Endothelial cell of umbilical vein (primary cell): Measurements from ENCODE around the gene RPS28. TPM values are rescaled to one million over a fixed set of nuclear protein-coding genes. Genes with fewer than 3 reads are reported as not detected.

Experiments
- BruUV-seq: library from RNA; stranded (reverse); fragments of 400-500 nt; replicated peaks from 2 replicates; lab custom pipeline; 2021; lab: Mats Ljungman, UMichigan
- CTCF ChIA-PET: fragments of 300-600, 350-600 bp; sonication (Branson Sonifier 250); formaldehyde crosslinking; loops from one replicate; lab custom pipeline; 2021; ENCODE audit warnings: antibody characterized with exemption, inconsistent platforms; lab: Charles Lee
- POLR2A ChIA-PET: fragments of 300-600, 350-600 bp; sonication (Branson Sonifier 250); formaldehyde crosslinking; loops from one replicate; lab custom pipeline; 2021; ENCODE audit warnings: antibody characterized with exemption, inconsistent platforms; lab: Charles Lee
- DNase-seq: peaks from one replicate; pipeline ENCODE4 v3.0.0-alpha.2; 2011; ENCODE audit warnings: low read depth, low spot score
- FAIRE-seq: peaks from 2 replicates; lab custom pipeline; 2011; peaks lifted over from hg19 to GRCh38; lab: Jason Lieb, UNC
- H2AFZ ChIP-seq: 2 replicates; pipeline ENCODE4 v1.6.0; 2012; ENCODE audit warnings: low read depth, low read length, control low read depth, inconsistent platforms
- H3K27ac ChIP-seq: 2 replicates; pipeline ENCODE4 v1.5.1; 2011; ENCODE audit warnings: low read depth, mild to moderate bottlenecking, control low read depth, low read length, moderate library complexity; ENCODE audit not compliant: insufficient read depth
- H3K27me3 ChIP-seq, 2 experiments: 2 replicates each; pipeline versions ENCODE4 v1.6.0 to v1.6.1; 2011; ENCODE audit warnings: low read length in 2 of 2, mixed read lengths in 1 of 2; ENCODE audit not compliant: control insufficient read depth in 2 of 2, insufficient read depth in 2 of 2
- H3K36me3 ChIP-seq, 2 experiments: 2 replicates in 1 of 2; 3 replicates in 1 of 2; pipeline ENCODE4 v1.5.1; 2011; ENCODE audit warnings: low read length in 2 of 2, mild to moderate bottlenecking in 1 of 2, moderate library complexity in 1 of 2; ENCODE audit not compliant: control insufficient read depth in 2 of 2, insufficient read depth in 2 of 2; ENCODE audit errors: extremely low read depth in 1 of 2
- H3K4me1 ChIP-seq: 3 replicates; pipeline ENCODE4 v1.5.1; 2011; ENCODE audit warnings: mild to moderate bottlenecking, low read length; ENCODE audit not compliant: control insufficient read depth, insufficient read depth; ENCODE audit errors: extremely low read depth
- H3K4me2 ChIP-seq: 2 replicates; pipeline ENCODE4 v1.6.1; 2011; ENCODE audit warnings: low read length, control low read depth, mixed read lengths; ENCODE audit not compliant: insufficient read depth
- H3K4me3 ChIP-seq, 3 experiments: fragments of 200-600 bp in 1 of 3; sonication (generic), shearing (Covaris generic) in 1 of 3; replicated peaks in 1 of 3; 2 replicates each; pipeline ENCODE4 v1.5.1; 2011 to 2016; ENCODE audit warnings: control low read depth in 3 of 3, low read length in 3 of 3, mild to moderate bottlenecking in 2 of 3, inconsistent platforms in 1 of 3, low read depth in 1 of 3, moderate library complexity in 1 of 3; ENCODE audit not compliant: insufficient read depth in 1 of 3
- H3K79me2 ChIP-seq: 2 replicates; pipeline ENCODE4 v1.6.0; 2012; ENCODE audit warnings: low read length, inconsistent platforms; ENCODE audit not compliant: control insufficient read depth, insufficient read depth
- H3K9ac ChIP-seq: replicated peaks from 2 replicates; pipeline ENCODE3; 2011; ENCODE audit warnings: low read length, control low read depth; ENCODE audit not compliant: insufficient read depth; ENCODE audit errors: extremely low read depth
- H3K9me1 ChIP-seq: replicated peaks from 3 replicates; pipeline ENCODE4 v1.6.0; 2011; ENCODE audit warnings: mild to moderate bottlenecking, low read length; ENCODE audit not compliant: control insufficient read depth, insufficient read depth; ENCODE audit errors: extremely low read depth
- H3K9me3 ChIP-seq: replicated peaks from 2 replicates; pipeline ENCODE4 v1.5.1; 2012; ENCODE audit warnings: low read length, inconsistent platforms; ENCODE audit not compliant: control insufficient read depth, insufficient read depth
- H4K20me1 ChIP-seq: replicated peaks from 2 replicates; pipeline ENCODE3; 2011; ENCODE audit warnings: mild to moderate bottlenecking, low read length; ENCODE audit not compliant: control insufficient read depth, insufficient read depth; ENCODE audit errors: extremely low read depth
- EZH2 ChIP-seq: IDR thresholded peaks from 2 replicates; pipeline ENCODE4 v1.6.1; 2012; ENCODE audit warnings: borderline replicate concordance, low read depth, mild to moderate bottlenecking, moderate library complexity, low read length, inconsistent platforms; ENCODE audit not compliant: severe bottlenecking
- FOS ChIP-seq: IDR thresholded peaks from 2 replicates; pipeline ENCODE4 v1.6.1; 2011; ENCODE audit warnings: mild to moderate bottlenecking, low read length, moderate library complexity, borderline replicate concordance; ENCODE audit not compliant: insufficient read depth
- GATA2 ChIP-seq: IDR thresholded peaks from 2 replicates; pipeline ENCODE4 v1.7.0; 2011; ENCODE audit warnings: low read depth, mild to moderate bottlenecking, moderate library complexity, mixed read lengths, low read length; ENCODE audit not compliant: insufficient read length, insufficient read depth
- JUN ChIP-seq: IDR thresholded peaks from 2 replicates; pipeline ENCODE4 v1.6.1; 2011; ENCODE audit warnings: borderline replicate concordance, low read depth; ENCODE audit not compliant: insufficient read length, insufficient read depth
- MYC ChIP-seq: IDR thresholded peaks from one replicate; pipeline ENCODE4 v1.6.1; 2011; ENCODE audit warnings: mild to moderate bottlenecking, low read depth, low read length
- POLR2A ChIP-seq: IDR thresholded peaks from 2 replicates; pipeline ENCODE4 v1.6.1; 2012; ENCODE audit warnings: low read depth, mild to moderate bottlenecking, control low read depth, low read length
- POLR2AphosphoS5 ChIP-seq: IDR thresholded peaks from 2 replicates; pipeline ENCODE4 v1.6.1; 2012; ENCODE audit warnings: low read depth, mild to moderate bottlenecking, control low read depth, low read length, moderate library complexity; ENCODE audit not compliant: insufficient read depth
- dilution Hi-C: fragments of 300-500 bp; cut with MboI; formaldehyde crosslinking; loops from one replicate; pipeline ENCODE4 v1.15.0; 2019; ENCODE audit warnings: low sequenced_read_pairs; ENCODE audit not compliant: extremely low pct_ligation_motif_present
- intact Hi-C: fragments of 100-400 bp; cut with micrococcal nuclease; formaldehyde crosslinking; loops from one replicate; pipeline ENCODE4 v1.10.0; 2022
- polyA plus RNA-seq, 4 experiments: library from polyadenylated mRNA; depleted of rRNA in 3 of 4; stranded (reverse) in 3 of 4; unstranded in 1 of 4; fragments of >200 nt; gene quantifications; 2 replicates each; pipeline versions ENCODE4 v1.2.1 to v1.2.3, GENCODE V29; 2011 to 2012; ENCODE audit warnings: missing spikeins in 1 of 4
- total RNA-seq: library from RNA; stranded (reverse); gene quantifications from 2 replicates; pipeline ENCODE4 v1.2.3, GENCODE V29; 2021
- TF ChIP-seq, protein P1 (sequence below), 2 donors: IDR thresholded peaks; 1 replicate in 1 of 2; 2 replicates in 1 of 2; pipeline ENCODE4 v1.5.1; 2011; ENCODE audit warnings: low read length in 2 of 2, mild to moderate bottlenecking in 2 of 2, moderate library complexity in 2 of 2, control low read depth in 1 of 2, inconsistent platforms in 1 of 2, low read depth in 1 of 2; ENCODE audit not compliant: insufficient read depth in 1 of 2; ENCODE audit errors: extremely low read depth in 1 of 2
- TF ChIP-seq, protein P2 (sequence below): IDR thresholded peaks from 2 replicates; pipeline ENCODE4 v1.6.1; 2011; ENCODE audit not compliant: insufficient read depth, insufficient read length

RPS28 gene
- total and polyA plus RNA-seq, 2 donors (not counting 3 experiments of a cell fraction or from before 2014, with no cell fraction given) = 865 to 1,664 TPM

DNA sequence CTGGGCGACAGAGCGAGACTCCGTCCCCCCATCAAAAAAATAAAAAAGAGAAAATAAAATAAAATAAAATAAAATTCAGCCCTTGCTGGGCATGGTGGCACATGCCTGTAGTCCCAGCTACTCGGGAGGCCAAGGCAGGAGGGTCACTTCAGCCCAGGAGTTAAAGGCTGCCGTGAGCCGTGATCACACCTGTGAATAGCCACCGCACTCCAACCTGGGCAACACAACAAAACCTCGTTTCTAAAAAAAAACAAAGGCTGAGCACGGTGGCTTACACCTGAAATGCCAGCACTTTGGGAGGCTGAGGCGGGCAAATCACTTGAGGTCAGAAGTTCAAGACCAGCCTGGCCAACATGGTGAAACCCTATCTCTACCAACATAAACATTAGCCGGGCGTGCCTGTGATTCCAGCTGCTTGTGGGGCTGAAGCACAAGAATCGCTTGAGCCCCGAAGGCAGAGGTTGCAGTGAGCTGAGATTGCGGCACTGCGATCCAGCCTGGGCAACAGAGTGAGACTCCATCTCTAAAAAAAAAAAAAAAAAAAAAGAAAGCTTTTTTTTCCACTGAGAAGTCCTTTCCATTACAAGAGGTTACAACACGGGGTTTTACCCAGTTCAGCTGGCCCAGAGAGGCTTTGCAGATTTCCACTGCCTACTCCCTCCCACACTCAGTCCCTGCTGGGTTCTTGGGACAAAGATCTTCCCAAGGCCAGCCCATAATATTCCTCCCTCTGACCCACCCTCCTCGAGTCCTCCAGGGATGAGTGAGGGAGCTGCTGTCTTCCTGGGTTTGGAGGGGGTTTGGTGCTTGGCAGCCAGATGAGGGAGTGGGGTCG, 49.1 kb downstream of the RPS28 start:
- Histone ChIP-seq H3K36me3 (peaks cover 0 to 13% of the 10 kb centered on the region in 2 experiments), H3K4me1 (peaks cover 12% of the 10 kb centered on the region), H3K9me1 (no peaks in the 10 kb centered on the region), H3K79me2 (no peaks in the 10 kb centered on the region), H3K27ac (no peak overlapping the region), H3K4me2 (no peak overlapping the region), H2AFZ (no peak overlapping the region), H4K20me1 (no peaks in the 10 kb centered on the region), H3K9ac (no peak overlapping the region), H3K27me3 (no peaks in the 10 kb centered on the region), H3K4me3 (no peak overlapping the region), H3K9me3 (no peaks in the 10 kb centered on the region)
- ChIA-PET POLR2A (no interaction called here), CTCF (interaction anchor here (1.0 kb wide), 1 partner anchor 17 kb away, joined by 3 read pairs; no protein-coding TSS in a partner anchor)
- no peak for FAIRE-seq
- TF ChIP-seq GATA2 (no peak), FOS (no peak), POLR2AphosphoS5 (no peak), EZH2 (no peak), JUN (no peak), MYC (no peak), POLR2A (no peak)
- TF ChIP-seq, protein P1, sequence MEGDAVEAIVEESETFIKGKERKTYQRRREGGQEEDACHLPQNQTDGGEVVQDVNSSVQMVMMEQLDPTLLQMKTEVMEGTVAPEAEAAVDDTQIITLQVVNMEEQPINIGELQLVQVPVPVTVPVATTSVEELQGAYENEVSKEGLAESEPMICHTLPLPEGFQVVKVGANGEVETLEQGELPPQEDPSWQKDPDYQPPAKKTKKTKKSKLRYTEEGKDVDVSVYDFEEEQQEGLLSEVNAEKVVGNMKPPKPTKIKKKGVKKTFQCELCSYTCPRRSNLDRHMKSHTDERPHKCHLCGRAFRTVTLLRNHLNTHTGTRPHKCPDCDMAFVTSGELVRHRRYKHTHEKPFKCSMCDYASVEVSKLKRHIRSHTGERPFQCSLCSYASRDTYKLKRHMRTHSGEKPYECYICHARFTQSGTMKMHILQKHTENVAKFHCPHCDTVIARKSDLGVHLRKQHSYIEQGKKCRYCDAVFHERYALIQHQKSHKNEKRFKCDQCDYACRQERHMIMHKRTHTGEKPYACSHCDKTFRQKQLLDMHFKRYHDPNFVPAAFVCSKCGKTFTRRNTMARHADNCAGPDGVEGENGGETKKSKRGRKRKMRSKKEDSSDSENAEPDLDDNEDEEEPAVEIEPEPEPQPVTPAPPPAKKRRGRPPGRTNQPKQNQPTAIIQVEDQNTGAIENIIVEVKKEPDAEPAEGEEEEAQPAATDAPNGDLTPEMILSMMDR (IDR thresholded peaks at IDR 0.05; ENCODE audit: extremely low read depth in 1 of 2, insufficient read depth in 1 of 2, low read depth in 1 of 2, low read length in 2 of 2) = no peak
- TF ChIP-seq, protein P2, sequence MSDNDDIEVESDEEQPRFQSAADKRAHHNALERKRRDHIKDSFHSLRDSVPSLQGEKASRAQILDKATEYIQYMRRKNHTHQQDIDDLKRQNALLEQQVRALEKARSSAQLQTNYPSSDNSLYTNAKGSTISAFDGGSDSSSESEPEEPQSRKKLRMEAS = no peak
- dilution Hi-C loops (no loop called here), intact Hi-C loops (no loop called here)
- DNase-seq = no peak
- no TSS peak for BruUV-seq
